Loucy (cell line): ENCODE measurements around the gene DUSP22.

Experiments used
- H2AFZ ChIP-seq: fragments of 200-600 bp; sonication (generic); 2 replicates; pipeline ENCODE4 v1.6.0; 2016; ENCODE audit warnings: antibody characterized with exemption, mild to moderate bottlenecking, low read length, moderate library complexity
- H3F3A ChIP-seq: fragments of 200-600 bp; 2 replicates; pipeline ENCODE4 v1.6.0; 2016; ENCODE audit warnings: antibody characterized with exemption, low read depth, mild to moderate bottlenecking
- H3K27me3 ChIP-seq: fragments of 200-600 bp; sonication (generic); 2 replicates; pipeline ENCODE4 v1.6.1; 2014; ENCODE audit warnings: low read length, mild to moderate bottlenecking; ENCODE audit not compliant: insufficient read depth, poor library complexity, severe bottlenecking
- H3K36me3 ChIP-seq: fragments of 200-600 bp; sonication (generic); 2 replicates; pipeline ENCODE4 v1.6.1; 2016; ENCODE audit warnings: low read length; ENCODE audit not compliant: insufficient read depth
- H3K4me1 ChIP-seq: fragments of 200-600 bp; sonication (generic); 2 replicates; pipeline ENCODE4 v1.5.1; 2014; ENCODE audit warnings: low read length, mild to moderate bottlenecking; ENCODE audit not compliant: insufficient read depth, poor library complexity, severe bottlenecking
- H3K4me2 ChIP-seq: fragments of 200-600 bp; sonication (generic); 2 replicates; pipeline ENCODE4 v1.6.0; 2014; ENCODE audit warnings: antibody characterized with exemption, low read length, low read depth, mild to moderate bottlenecking; ENCODE audit not compliant: poor library complexity, severe bottlenecking
- H3K4me3 ChIP-seq: fragments of 200-600 bp; sonication (generic); 2 replicates; pipeline ENCODE4 v1.5.1; 2014; ENCODE audit warnings: low read length, mild to moderate bottlenecking, mixed read lengths; ENCODE audit not compliant: poor library complexity, severe bottlenecking
- H3K79me2 ChIP-seq: fragments of 200-600 bp; sonication (generic); 2 replicates; pipeline ENCODE4 v1.6.1; 2014; ENCODE audit warnings: low read length; ENCODE audit not compliant: insufficient read depth
- H3K9ac ChIP-seq: fragments of 200-600 bp; sonication (generic); 2 replicates; pipeline ENCODE4 v1.6.0; 2014; ENCODE audit warnings: mild to moderate bottlenecking, low read depth, low read length, moderate library complexity; ENCODE audit not compliant: poor library complexity, severe bottlenecking
- H3K9me2 ChIP-seq: fragments of 200-600 bp; sonication (generic); replicated peaks from 2 replicates; pipeline ENCODE4 v1.6.1; 2016; ENCODE audit warnings: low read depth, low read length, mixed read lengths
- H3K9me3 ChIP-seq: fragments of 200-600 bp; sonication (generic); 2 replicates; pipeline ENCODE4 v1.6.1; 2014; ENCODE audit warnings: mild to moderate bottlenecking, antibody characterized with exemption, low read length, low read depth; ENCODE audit not compliant: insufficient read depth
- H4K20me1 ChIP-seq: fragments of 200-600 bp; sonication (generic); 2 replicates; pipeline ENCODE4 v1.6.0; 2014; ENCODE audit warnings: antibody characterized with exemption, low read length, mild to moderate bottlenecking; ENCODE audit not compliant: insufficient read depth, poor library complexity, severe bottlenecking
- EZH2phosphoT487 ChIP-seq: fragments of 200-600 bp; IDR thresholded peaks from 2 replicates; pipeline ENCODE4 v1.6.1; 2018; ENCODE audit warnings: antibody characterized with exemption, mild to moderate bottlenecking, moderate library complexity, borderline replicate concordance
- TF ChIP-seq, protein P1 (sequence below): fragments of 200-600 bp; sonication (generic); conservative IDR thresholded peaks from 2 replicates; pipeline ENCODE4 v1.5.1; 2014; ENCODE audit warnings: mild to moderate bottlenecking, antibody characterized with exemption, low read length

The DUSP22 gene

DNA sequence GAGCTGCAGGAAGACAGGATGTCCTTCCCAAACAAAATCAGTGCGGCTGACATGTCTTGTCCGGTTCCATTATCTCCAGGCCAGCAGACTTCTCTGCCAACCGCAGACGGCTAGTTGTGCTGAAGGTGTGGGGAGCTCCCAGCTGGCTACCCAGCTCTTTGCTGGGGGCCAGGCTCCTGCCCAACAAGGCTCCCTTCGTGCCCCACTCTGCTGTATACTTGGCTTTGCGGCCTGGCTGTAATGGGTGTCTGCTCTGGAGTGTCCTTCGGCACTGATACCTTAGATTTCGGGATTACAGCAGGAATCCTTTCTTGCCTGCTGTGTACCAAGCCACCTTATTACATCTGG is 50.5 kb downstream of the DUSP22 start:
- Histone ChIP-seq H3K36me3 (peaks cover 13% of the 10 kb centered on the region; the same call in 1 of the 2 replicates), H3K9me3 (no peaks in the 10 kb centered on the region), H3K4me1 (peaks cover 55% of the 10 kb centered on the region), H3K9me2 (no peaks in the 10 kb centered on the region), H2AFZ (no peak overlapping the region), H4K20me1 (no peaks in the 10 kb centered on the region), H3K9ac (no peak overlapping the region), H3F3A (no peaks in the 10 kb centered on the region), H3K79me2 (no peaks in the 10 kb centered on the region), H3K27me3 (no peaks in the 10 kb centered on the region), H3K4me3 (no peak overlapping the region), H3K4me2 (peak overlapping the region; percentile 3)
- no peak for TF ChIP-seq EZH2phosphoT487
- TF ChIP-seq, protein P1, sequence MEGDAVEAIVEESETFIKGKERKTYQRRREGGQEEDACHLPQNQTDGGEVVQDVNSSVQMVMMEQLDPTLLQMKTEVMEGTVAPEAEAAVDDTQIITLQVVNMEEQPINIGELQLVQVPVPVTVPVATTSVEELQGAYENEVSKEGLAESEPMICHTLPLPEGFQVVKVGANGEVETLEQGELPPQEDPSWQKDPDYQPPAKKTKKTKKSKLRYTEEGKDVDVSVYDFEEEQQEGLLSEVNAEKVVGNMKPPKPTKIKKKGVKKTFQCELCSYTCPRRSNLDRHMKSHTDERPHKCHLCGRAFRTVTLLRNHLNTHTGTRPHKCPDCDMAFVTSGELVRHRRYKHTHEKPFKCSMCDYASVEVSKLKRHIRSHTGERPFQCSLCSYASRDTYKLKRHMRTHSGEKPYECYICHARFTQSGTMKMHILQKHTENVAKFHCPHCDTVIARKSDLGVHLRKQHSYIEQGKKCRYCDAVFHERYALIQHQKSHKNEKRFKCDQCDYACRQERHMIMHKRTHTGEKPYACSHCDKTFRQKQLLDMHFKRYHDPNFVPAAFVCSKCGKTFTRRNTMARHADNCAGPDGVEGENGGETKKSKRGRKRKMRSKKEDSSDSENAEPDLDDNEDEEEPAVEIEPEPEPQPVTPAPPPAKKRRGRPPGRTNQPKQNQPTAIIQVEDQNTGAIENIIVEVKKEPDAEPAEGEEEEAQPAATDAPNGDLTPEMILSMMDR, result no peak

DNA sequence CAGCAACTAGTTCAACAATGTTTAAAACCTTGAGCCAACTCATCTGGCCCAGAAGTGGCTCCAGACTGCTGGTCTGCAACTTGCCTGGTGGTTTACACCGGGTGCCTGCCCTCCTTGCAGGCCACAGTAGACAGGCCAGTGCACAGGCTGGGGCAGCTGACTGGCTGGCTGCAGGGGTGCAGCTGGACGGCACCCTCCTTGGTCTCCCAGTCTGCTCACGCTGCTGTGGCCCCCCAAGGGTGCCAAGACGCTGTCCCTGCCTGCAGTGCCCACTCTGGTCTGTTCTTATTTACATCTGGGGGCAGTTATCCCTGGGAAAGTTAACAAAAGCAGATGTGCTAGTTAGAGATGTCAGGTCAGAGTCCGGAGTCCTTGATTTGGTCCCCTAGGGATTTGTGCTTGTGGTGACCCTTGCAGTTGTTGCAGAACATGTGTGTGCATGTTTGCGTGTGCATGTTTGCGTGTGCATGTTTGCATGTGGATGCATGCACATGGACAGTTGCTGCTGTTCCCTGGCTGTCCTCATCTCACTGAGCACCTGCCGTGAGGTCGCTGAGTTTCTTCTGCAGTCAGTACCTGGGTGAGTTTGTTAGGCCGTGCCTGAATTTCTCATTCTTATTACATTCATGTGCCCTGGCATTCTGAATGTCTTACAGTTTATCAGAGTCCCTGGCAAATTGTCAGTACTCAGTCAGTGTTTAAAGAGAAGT is 51.1 kb downstream of the DUSP22 start:
- TF ChIP-seq, protein P1, result no peak
- no peak for TF ChIP-seq EZH2phosphoT487
- Histone ChIP-seq H3K27me3 (no peaks in the 10 kb centered on the region), H3F3A (no peaks in the 10 kb centered on the region), H3K4me3 (no peak overlapping the region), H3K9me3 (no peaks in the 10 kb centered on the region), H2AFZ (no peak overlapping the region), H3K36me3 (peaks cover 19% of the 10 kb centered on the region; the same call in 1 of the 2 replicates), H3K79me2 (no peaks in the 10 kb centered on the region), H3K4me1 (peaks cover 49% of the 10 kb centered on the region), H3K4me2 (no peak overlapping the region), H4K20me1 (no peaks in the 10 kb centered on the region), H3K9me2 (no peaks in the 10 kb centered on the region), H3K9ac (no peak overlapping the region)

DNA sequence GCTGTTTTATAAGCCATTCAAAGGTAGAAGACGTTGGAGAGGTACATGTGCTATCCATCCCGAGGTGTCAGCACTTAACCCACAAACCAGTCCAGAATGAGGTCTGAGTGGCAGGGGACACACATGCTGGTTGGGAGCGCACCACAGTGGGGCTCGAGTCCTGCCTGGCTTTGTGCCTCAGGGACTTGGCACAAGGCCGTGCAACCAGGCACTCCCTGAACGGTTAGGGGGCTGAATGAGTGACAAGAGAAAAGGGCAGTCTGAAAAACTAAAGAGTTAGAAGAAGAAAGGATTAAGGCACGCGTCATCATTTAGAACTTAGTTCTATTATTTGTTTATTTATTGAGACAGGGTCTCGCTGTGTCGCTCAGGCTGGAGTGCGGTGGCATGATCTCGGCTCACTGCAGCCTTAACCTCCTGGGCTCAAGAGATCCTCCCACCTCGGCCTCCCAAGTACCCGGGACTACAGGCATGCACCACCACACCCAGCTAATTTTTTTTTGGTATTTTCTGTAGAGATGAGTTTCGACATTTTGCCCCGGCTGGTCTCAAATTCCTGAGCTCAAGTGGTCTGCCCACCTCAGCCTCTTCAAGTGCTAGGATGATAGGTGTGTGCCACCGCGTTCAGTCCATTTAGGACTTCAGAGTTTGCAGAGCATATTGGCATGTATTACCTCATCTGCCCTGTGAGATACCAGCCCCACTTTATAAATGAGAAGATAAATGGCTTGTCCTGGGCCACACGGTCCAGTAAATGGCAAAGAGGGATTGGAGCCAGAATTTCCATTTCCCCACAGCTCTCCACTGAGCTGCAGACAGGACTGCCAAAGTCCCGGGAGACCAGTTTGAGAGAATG is 51.9 kb downstream of the DUSP22 start:
- H3K4me1 ChIP-seq, result peaks cover 41% of the 10 kb centered on the region
- peaks cover 26% of the 10 kb centered on the region; the same call in 1 of the 2 replicates for H3K36me3 ChIP-seq
- no peak overlapping the region for H2AFZ ChIP-seq
- TF ChIP-seq, protein P1, result no peak
- no peak for TF ChIP-seq EZH2phosphoT487
- H3K4me2 ChIP-seq, result no peak overlapping the region
- H3K9me2 ChIP-seq, result no peaks in the 10 kb centered on the region
- H4K20me1 ChIP-seq, result no peaks in the 10 kb centered on the region
- no peak overlapping the region for H3K4me3 ChIP-seq
- H3K9me3 ChIP-seq, result no peaks in the 10 kb centered on the region
- H3K27me3 ChIP-seq, result no peaks in the 10 kb centered on the region
- H3K9ac ChIP-seq, result no peak overlapping the region
- no peaks in the 10 kb centered on the region for H3F3A ChIP-seq
- no peaks in the 10 kb centered on the region for H3K79me2 ChIP-seq
